CD4-positive, alpha-beta T cell treated with Interferon alpha-2 for 1 hour (primary cell): Measurements from ENCODE around the gene TROAP.

ENCODE experiments used
- DNase-seq, 2 donors: peaks; one replicate each; pipeline ENCODE4 v3.0.0-alpha.2; 2020 to 2022

Gene TROAP

DNA sequence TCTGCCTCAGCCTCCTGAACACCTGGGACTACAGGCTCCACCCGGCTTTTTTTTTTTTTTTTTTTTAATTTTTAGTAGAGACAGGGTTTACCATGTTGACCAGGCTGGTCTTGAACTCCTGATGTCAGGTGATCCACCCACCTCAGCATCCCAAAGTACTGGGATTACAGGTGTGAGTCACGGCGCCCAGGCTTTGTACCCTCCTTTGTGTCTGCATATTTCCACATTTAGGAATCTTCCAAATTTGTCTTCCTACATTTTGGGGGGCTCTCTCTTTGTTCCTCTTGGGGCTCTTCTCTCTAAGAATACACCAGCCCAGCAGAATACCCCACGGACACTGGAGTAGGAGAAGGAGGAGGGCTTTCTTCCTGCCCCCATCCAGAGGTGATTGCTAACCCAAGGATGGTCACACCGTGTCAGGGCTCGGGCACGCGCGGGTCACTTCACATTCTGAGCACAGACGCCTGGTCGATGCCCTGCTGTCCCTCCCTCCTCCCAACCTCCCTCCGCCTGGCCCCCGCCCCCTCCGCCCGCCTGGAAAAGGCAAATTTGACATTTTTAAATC is 21.5 kb downstream of the TROAP start:
- DNase-seq = no peak

DNA sequence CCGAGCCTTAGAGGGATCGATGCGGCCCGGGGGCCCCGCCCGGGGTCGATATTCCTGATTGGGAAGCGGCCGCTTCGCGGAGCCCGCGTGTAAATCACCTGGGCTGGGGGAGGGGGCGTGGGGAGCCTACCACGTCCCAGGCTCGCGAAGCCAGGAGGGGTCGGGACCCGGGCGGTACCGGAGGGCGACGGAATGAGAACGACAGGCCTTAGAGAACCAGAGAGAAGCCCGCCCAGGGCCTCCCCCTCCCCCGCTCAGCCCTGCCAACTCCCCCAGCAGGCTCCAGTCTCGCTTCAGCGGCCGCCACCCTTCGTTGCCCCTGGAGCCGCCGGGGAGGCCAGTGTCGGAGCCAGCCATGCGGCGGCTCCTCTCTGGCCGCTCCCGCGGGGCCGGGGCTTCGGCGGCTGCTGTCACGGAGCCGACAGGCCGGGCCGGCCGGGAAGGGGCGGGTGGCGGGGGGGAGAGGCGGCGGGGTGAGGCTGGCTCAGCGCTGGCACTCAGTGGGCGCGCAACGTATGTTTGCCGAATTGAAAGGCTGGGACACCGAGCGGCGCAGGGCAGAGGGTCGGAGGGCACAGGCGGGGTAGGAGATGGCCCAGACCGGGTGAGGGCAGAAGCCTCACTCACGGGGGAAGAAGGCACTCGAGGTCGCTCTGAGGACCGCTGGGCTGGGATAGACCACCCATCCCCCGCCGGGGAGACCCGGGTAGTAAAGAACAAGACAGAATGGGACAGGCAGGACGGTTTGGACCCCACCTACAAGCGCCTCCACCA is 22.2 kb downstream of the TROAP start:
- DNase-seq = peak in 1 of 2 donors; percentile 26

DNA sequence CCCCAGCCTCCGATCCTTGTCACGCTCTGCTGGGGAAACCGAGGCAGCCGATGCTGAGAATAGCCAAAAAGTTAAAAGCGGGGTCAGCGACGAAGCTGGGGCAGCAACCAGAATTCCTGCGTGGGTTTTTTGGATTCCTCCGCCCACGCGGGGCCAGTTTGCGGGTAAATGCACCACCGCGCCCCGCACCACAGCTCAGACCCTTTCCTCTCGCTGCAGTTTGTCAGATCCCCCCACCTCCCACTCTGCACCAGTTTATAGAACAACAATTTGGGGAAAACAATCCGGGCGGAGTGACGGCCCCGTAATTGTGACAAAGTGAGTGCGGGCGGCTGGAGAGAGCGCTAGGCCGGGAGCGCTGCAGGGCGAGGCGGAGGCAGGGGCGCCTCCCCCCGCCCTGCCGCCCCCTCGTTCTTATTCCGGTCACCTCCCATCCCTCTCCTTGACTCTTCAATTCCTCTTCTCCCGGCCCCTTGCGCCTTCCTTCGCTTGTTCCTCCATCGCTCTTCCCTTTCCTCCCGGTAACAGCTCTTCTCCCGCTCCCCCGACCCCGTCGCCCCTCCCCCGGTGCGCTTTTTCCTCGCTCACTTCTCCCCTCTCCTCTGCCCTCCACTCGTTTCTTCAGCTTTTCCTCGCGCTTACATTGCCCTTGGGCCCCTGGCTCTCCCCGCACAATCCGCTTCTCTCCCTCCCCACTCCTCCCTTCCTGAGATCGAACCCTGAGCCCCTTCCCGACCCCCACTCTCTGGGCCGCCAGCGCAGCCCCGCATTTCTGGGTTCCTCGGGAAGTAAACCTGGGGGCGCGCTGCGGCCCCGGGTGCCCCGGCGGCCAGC is 23.0 kb downstream of the TROAP start:
- no peak for DNase-seq

GRCh38 chr12:49346659-49347310 is 23.7 kb downstream of the TROAP start, which contains the start of gene DNAJC22:
Gene DNAJC22 (plus strand): TSS chr12:49346888. CDS start chr12:49348873, 1,985 bp downstream.
- DNase-seq = peak in 1 of 2 donors; percentile 41

DNA sequence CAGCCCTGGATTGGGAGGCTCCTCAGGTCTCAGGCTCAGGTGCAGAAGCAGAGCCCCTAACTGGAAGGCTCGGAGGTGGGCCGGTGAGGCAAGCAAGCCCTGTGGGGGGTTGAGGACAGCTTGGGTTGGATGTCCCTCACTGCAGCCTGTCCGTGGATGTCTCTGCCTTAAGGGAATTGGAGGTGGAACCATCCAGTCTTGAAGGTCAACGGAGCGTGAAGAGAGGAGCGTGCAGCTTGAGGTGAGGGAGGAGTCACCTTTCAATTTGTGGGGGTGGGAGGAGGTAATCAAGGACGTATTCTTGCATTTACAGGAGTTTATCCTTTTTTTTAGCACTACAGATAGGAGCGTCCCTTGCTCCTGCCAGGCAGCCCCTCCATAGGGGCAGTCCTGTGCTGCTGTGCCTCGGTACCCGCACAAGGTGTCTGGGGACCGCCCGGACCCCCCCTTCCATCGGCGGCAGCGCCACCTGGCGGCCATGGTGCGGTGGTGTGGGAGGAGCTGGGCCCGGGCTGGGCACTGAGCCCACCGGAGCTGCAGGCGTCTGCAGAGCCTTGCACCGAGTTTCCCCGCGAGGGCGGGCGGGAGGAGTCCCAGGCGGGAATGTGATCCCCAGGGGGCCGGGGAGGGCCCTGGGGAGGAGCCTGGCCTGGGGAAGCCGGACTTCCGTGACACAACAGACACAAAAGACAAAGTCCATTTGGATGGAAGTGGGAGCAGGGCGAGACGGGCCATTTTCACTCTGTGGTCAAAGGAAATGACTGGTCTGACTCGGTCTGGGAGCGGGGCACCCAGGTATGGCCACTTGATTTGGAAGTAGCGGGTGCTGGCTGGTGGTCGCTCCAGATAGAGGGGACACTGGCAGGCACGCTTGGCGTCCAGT is 24.5 kb downstream of the TROAP start:
- DNase-seq = peak; percentile 71 to 83

DNA sequence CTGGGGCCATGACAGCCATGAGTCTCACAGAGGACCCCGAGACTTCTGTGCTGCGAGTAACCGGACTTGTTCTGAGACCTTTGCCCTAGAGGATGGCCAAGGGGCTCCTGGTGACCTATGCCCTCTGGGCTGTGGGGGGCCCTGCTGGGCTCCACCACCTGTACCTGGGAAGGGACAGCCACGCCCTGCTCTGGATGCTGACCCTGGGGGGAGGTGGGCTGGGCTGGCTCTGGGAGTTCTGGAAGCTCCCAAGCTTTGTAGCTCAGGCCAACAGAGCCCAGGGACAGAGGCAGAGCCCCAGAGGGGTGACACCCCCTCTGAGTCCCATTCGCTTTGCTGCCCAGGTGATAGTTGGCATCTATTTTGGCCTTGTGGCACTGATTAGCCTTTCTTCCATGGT is 25.7 kb downstream of the TROAP start:
- no peak for DNase-seq

DNA sequence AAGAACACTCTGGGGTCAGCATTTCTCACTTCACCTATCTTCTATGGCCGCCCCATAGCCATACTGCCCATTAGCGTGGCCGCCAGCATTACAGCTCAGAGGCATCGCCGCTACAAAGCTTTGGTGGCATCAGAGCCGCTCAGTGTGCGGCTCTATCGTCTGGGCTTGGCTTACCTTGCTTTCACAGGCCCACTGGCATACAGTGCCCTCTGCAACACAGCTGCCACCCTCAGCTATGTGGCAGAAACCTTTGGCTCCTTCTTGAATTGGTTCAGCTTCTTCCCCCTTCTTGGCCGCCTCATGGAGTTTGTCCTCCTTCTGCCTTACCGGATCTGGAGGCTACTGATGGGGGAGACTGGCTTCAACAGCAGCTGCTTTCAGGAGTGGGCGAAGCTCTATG is 26.2 kb downstream of the TROAP start:
- DNase-seq = no peak

GRCh38 chr12:49352351-49352750 is 29.3 kb downstream of the TROAP start:
- no peak for DNase-seq

GRCh38 chr12:49355913-49356312 is 32.9 kb downstream of the TROAP start:
- no peak for DNase-seq

DNA sequence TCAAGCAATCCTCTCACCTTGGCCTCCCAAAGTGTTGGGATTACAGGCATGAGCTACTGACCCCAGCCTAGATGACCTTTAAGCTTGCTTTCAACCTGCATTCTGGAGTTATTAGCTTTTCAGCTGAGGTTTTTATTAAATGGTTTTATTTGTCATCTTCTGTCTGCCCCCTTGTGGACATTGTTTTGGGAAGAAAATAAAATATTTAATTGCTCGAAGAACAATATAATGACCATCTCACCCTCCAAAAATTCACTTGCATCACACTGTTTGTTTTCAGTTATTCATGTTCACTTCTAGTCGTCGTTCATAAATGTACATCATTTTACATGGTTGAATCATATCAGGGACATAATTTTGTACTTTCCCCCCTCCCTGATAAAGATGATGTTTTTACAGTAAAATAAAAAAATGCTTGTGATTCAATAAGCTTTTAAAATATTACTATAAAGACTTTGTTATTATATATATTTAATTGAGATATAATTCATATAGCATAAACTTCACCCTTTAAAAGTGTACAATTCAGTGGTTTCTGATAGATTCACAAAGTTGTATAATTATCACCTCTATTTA is 34.1 kb downstream of the TROAP start:
- DNase-seq = peak in 1 of 2 donors; percentile 42

- DNase-seq = peak; percentile 68 to 78
These were observed 35.6 kb downstream of the TROAP start for GRCh38 chr12:49358483-49359141.

- no peak for DNase-seq
These were observed 36.6 kb downstream of the TROAP start for GRCh38 chr12:49359671-49360070.

DNA sequence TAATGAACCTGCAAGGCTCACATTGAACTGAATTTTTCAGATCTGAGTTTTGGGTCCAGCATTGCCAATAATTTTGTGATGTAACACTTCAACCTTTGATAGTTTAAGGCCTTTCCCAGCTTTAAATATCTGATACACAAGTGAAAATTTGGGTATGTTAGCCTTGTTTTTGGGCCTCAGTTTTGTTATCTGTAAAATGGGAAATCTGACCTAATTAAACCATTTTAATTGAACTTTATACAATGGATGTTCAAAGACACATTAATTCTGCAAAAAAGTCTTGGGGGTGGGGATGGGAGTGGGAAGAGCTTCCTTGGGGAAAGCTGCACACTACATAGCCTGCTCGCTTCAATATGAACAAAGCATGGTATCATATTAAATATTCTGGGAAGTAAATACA is 39.0 kb downstream of the TROAP start:
- DNase-seq = no peak

GRCh38 chr12:49364989-49365388 is 41.9 kb downstream of the TROAP start:
- no peak for DNase-seq

GRCh38 chr12:49365542-49365941 is 42.5 kb downstream of the TROAP start:
- no peak for DNase-seq

GRCh38 chr12:49366096-49366651 is 43.1 kb downstream of the TROAP start:
- no peak for DNase-seq

DNA sequence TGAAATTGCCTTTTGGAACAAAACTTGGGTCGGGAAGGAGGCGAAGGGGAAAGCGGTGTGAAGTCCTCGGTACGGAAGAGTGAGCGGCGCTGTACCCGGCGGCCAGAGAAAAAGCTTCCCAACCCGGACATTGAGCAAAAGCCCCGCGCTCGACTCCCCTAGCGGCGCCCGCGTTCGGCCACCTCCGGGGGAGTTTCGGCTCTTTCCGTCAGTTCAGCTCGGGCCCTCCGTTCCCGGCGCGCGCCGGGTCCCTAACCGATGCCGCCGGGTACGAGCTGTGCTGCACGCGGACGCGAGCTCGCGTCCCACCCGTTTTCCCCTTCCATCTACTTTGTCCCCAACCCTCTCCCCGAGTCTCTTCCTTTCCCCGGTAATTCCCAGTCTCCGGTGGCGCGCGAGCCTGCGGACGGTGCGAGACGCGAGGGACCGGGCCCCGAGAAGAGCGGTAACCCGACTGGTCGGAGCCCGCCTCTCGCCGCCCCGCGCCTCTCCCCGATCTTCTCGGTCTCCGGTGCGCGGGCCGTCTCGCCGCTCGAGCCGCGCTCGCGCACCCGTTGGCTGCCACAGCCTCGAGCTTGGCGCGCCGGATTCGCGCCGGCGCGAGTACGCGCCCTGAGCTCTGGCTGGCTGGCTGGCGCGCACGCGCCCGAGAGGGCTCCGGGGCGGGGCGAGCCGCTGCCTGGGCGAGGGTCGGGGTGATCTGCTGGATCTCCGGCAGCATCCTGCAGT is 43.8 kb downstream of the TROAP start:
- DNase-seq = peak; percentile 86 to 89

GRCh38 chr12:49367381-49368239 is 44.6 kb downstream of the TROAP start, which contains the start of gene SPATS2:
Gene SPATS2 (plus strand): TSS chr12:49367462. CDS start chr12:49461013, 93,551 bp downstream.
- DNase-seq = no peak

- no peak for DNase-seq
These were observed 45.2 kb downstream of the TROAP start for GRCh38 chr12:49368240-49368600.
